ENCODE results near the gene ANP32B. TPM values are rescaled to one million over a fixed set of nuclear protein-coding genes. Genes with fewer than 3 reads are reported as not detected.

The ANP32B gene
- total RNA-seq, 4 donors from 2014 or later: 19.7 to 32.1 (median 27.5) TPM

DNA sequence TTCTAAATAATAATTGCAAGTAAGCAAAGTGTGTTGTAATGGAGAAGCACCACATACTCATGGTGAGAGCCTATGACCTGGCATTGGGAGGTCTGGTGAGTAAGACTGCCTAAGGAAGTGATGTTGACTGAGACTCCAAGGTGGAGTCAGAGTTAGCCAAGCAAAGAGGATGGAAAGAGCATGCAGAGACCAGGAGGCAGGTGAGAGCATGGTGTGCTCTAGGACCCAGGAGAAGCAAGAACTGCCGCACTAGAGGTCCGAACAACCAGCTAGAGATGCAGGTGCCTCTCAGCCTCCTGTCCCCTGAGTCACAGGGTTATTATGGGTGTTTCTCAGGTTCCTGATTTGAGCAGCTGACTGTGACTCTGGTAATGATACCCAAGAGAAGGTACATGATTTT is 27.3 kb downstream of the ANP32B start:
- Histone ChIP-seq H3K4me1 (peaks cover 17 to 19% of the 10 kb centered on the region in 2 donors), H3K36me3 (peaks cover 53% of the 10 kb centered on the region in 2 donors), H3K27me3 (no peaks in the 10 kb centered on the region), H3K9me3 (no peaks in the 10 kb centered on the region), H3K27ac (peak overlapping the region in 2 of 3 donors; percentile 27 to 42), H3K4me3 (replicated peaks in 1 of 3) (no peak overlapping the region)
- intact Hi-C loops (cut with DNase I): no loop called here
- 5 to 28% methylated on average over 2 of the region's 2 CpGs for WGBS, 2 donors
- no peak for TF ChIP-seq POLR2A (IDR thresholded peaks at IDR 0.05)
- TF ChIP-seq CTCF (IDR thresholded peaks at IDR 0.05): no peak
- DNase-seq: peak; percentile 61 to 66

DNA sequence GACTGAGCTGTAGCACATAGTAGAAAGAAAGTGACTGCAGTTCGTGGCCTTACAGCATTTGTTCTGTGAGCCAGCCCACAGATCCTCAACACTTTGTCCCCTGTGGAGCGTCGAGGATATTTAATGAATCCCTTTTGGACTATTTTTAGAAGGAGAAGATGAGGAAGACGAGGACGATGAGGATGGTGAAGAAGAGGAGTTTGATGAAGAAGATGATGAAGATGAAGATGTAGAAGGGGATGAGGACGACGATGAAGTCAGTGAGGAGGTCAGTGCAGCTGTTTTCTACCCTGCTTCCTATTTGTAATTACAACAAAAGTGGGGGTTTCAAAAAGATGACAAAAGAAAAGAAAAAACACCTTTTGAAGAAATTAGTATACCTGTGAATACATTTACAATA is 28.0 kb downstream of the ANP32B start:
- no peaks in the 10 kb centered on the region for H3K9me3 ChIP-seq
- peak overlapping the region in 1 of 3 donors; percentile 27 for H3K27ac ChIP-seq
- intact Hi-C loops (cut with DNase I): no loop called here
- 91 to 93% methylated on average over 7 of the region's 7 CpGs for WGBS, 2 donors
- TF ChIP-seq CTCF (IDR thresholded peaks at IDR 0.05): no peak
- no peak for TF ChIP-seq POLR2A (IDR thresholded peaks at IDR 0.05)
- DNase-seq: no peak
- H3K36me3 ChIP-seq: peaks cover 47 to 48% of the 10 kb centered on the region in 2 donors
- H3K4me3 ChIP-seq (replicated peaks in 1 of 3): no peak overlapping the region
- H3K4me1 ChIP-seq: peaks cover 17 to 19% of the 10 kb centered on the region in 2 donors
- H3K27me3 ChIP-seq: no peaks in the 10 kb centered on the region

DNA sequence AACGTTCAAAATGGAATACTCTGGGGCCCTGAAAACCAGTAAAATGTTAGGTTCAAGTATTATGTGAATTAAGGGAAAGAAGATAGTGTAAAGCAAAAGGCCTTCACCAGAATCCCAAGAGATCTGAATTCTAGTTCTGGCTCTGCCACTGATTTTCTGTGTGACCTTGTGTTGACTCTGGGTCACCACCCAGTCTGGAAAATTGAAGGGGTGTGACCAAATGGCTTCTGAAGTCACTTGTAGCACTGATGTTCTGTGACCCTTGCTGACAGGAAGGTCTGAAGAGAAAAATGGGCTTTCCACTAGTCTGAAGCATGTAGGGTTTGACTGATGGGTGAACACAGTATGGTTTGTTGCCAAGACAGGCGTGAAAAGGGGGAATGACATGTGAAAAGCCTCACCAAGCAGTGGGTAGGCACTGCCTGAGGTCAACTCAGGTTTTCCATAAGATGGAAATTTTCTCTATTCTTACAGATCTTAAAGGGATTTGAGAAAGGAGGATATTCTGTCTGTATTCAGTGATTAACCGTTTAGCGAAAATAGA is 33.1 kb downstream of the ANP32B start:
- DNase-seq: no peak
- Histone ChIP-seq H3K4me3 (replicated peaks in 1 of 3) (no peak overlapping the region), H3K27ac (no peak overlapping the region), H3K4me1 (peaks cover 17% of the 10 kb centered on the region in 2 donors), H3K27me3 (no peaks in the 10 kb centered on the region), H3K9me3 (no peaks in the 10 kb centered on the region), H3K36me3 (peaks cover 41 to 44% of the 10 kb centered on the region in 2 donors)
- intact Hi-C loops (cut with DNase I): no loop called here
- WGBS, 2 donors: 90 to 93% methylated on average over 4 of the region's 4 CpGs
- TF ChIP-seq CTCF (IDR thresholded peaks at IDR 0.05): no peak
- TF ChIP-seq POLR2A (IDR thresholded peaks at IDR 0.05): no peak

DNA sequence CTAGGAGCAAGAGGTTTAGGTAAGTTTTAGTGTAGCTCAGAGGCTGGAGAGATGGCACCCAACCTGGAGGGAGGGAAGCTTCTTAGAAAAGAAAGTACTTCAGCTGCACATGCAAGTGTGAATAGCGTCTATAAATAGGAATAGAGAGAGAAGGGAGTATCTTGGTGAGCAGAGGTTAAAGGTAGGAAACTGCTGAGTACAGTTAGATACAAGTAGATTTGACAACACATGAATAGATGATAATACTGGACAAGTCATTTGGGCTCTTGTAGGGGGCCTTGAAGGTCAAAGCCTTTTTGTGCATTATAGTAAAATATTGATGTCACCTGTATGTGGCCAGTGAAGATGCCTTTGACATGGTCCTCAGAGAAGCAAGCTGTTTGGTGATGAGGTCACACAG is 34.2 kb downstream of the ANP32B start:
- Histone ChIP-seq H3K27me3 (no peaks in the 10 kb centered on the region), H3K9me3 (no peaks in the 10 kb centered on the region), H3K27ac (no peak overlapping the region), H3K4me3 (replicated peaks in 1 of 3) (no peak overlapping the region), H3K4me1 (peaks cover 25 to 28% of the 10 kb centered on the region in 2 donors), H3K36me3 (peaks cover 34 to 40% of the 10 kb centered on the region in 2 donors)
- 93 to 95% methylated on average over 1 of the region's 1 CpG for WGBS, 2 donors
- no peak for TF ChIP-seq CTCF (IDR thresholded peaks at IDR 0.05)
- DNase-seq: no peak
- intact Hi-C loops (cut with DNase I): no loop called here

DNA sequence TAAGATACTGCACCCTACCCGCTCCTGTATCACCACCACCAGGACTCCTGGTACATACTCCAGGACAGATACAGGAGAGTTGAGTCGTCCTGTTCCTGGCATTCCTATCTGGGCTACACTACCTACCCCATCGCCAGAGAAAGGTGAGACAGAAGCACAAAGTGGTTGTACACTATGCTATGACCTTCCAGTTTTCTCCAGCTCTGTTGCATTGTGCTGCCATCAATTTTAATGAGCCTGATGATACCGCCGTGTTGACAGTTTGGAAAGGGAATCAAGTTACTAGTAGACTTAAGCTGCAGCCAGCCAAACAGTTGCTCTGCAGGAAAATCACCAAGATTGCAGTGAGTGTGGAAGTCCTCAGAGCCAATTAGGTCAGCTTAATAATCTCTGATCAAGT is 35.2 kb downstream of the ANP32B start:
- WGBS, 2 donors: 88 to 93% methylated on average over 5 of the region's 5 CpGs
- no peak for DNase-seq
- Histone ChIP-seq H3K4me1 (peaks cover 33 to 38% of the 10 kb centered on the region in 2 donors), H3K27me3 (no peaks in the 10 kb centered on the region), H3K27ac (no peak overlapping the region), H3K9me3 (no peaks in the 10 kb centered on the region), H3K36me3 (peaks cover 24 to 29% of the 10 kb centered on the region in 2 donors), H3K4me3 (replicated peaks in 1 of 3) (no peak overlapping the region)
- no peak for TF ChIP-seq POLR2A (IDR thresholded peaks at IDR 0.05)
- TF ChIP-seq CTCF (IDR thresholded peaks at IDR 0.05): no peak
- intact Hi-C loops (cut with DNase I): no loop called here
